SK-N-SH (cell line): ENCODE data around the gene COBLL1.

Experiments
- CTCF ChIP-seq: fragments of 200-600 bp; sonication (generic); IDR thresholded peaks from 2 replicates; pipeline ENCODE4 v1.6.1; 2017; ENCODE audit warnings: antibody characterized with exemption, mild to moderate bottlenecking, moderate library complexity
- ELF1 ChIP-seq: IDR thresholded peaks from 2 replicates; pipeline ENCODE4 v1.4.0; 2012
- EP300 ChIP-seq, 2 experiments: IDR thresholded peaks; 2 replicates each; pipeline versions ENCODE4 v1.4.0 to v1.6.1; 2012; ENCODE audit warnings: borderline replicate concordance in 1 of 2, low read depth in 1 of 2, low read length in 1 of 2
- FOXM1 ChIP-seq: IDR thresholded peaks from 2 replicates; pipeline ENCODE4 v1.4.0; 2012; ENCODE audit warnings: low read depth, mild to moderate bottlenecking
- POLR2AphosphoS5 ChIP-seq: IDR thresholded peaks from 2 replicates; pipeline ENCODE4 v1.6.1; 2012; ENCODE audit warnings: low read depth, low read length
- RAD21 ChIP-seq: IDR thresholded peaks from 2 replicates; pipeline ENCODE4 v1.6.1; 2012; ENCODE audit warnings: mild to moderate bottlenecking, low read length
- RFX5 ChIP-seq: IDR thresholded peaks from 2 replicates; pipeline ENCODE4 v1.6.1; 2012; ENCODE audit warnings: mild to moderate bottlenecking, improper control_type of control experiment, low read length
- SMC3 ChIP-seq: IDR thresholded peaks from 2 replicates; pipeline ENCODE4 v1.6.1; 2012; ENCODE audit warnings: low read depth, low read length, improper control_type of control experiment
- TCF12 ChIP-seq: IDR thresholded peaks from 2 replicates; pipeline ENCODE4 v1.4.0; 2012

- TF ChIP-seq POLR2AphosphoS5 = no peak
- TF ChIP-seq RFX5 = no peak
- no peak for TF ChIP-seq CTCF
- TF ChIP-seq ELF1 = no peak
- TF ChIP-seq SMC3 = no peak
- no peak for TF ChIP-seq FOXM1
- no peak for TF ChIP-seq EP300 (IDR thresholded peaks at IDR 0.05; ENCODE audit: borderline replicate concordance in 1 of 2, low read depth in 1 of 2, low read length in 1 of 2)
- TF ChIP-seq RAD21 = no peak
- TF ChIP-seq TCF12 = no peak
Measured at GRCh38 chr2:164868563-164869419, 27.2 kb upstream of the COBLL1 start.
